CMK (cell line): ENCODE data around the gene FAM9B.
"Not testable (repeated sequence)": the region's sequence is repeated elsewhere in the genome, so short reads cannot be mapped to it uniquely, and the experiment has no call there.

Experiments used
- DNase-seq: peaks from one replicate; pipeline ENCODE4 v3.0.0-alpha.2; 2010; ENCODE audit warnings: low read depth

Gene FAM9B

DNA sequence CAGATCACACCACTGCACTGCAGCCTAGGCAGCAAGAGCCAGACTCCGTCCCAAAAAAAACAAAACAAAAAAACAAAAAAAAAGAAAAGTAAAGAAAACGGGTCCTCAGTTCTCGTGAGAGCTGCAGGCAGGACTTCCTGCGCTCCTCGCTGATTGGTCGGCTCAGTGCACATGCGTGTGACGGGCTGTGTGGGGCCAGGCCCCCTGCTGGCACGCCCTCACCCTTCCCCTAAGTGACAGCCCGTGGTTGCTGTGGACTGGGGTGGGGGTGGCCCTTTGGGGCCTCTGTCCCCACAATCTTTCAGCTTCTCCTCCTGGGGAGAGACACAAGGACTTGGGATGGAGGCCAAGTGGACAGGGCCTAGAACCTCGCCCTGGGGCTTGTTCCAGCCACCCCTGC, at the start of gene FAM9B:
TSS of gene FAM9B (minus strand) at position 139 of the 400 bp plus-strand sequence. CDS start 1,141 bp downstream, outside the sequence.
- no peak for DNase-seq

DNA sequence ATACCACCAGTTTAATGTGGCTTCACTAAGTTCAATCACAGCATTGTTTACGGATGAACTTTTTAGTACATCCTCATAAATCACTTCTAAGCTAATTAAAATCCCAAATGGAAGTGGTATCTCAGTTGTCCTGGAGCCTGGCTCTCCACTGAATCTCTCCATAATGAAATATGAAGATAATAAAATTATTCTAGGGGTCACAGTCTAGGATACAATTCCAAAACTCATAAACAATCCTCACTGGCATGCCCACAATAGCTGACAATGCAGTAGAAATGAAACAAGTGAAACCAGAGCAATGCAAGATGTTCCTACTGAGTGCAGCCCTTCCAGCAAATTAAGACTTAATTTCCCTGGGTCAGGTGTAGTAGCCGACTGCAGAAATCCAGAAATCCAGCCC, 47.3 kb upstream of the FAM9B start:
- no peak for DNase-seq

DNA sequence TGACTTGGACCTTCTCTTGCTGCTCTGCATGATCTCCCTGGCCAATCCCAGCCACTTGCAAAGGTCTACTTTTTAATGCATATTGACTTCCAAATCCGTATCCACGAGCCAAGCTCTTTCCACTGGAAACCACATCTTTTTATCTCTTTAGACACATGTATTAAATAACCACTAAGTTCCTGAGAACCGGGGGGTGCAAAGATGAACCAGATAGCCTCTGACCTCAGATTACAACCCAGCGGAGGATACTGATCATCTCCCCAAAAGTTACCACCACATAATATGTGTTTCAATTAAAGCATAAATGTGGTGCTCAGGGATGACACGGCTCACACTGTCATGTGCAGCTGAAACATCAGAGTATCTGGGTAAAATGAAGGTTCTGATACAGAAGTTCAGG, 40.4 kb upstream of the FAM9B start:
- no peak for DNase-seq

DNA sequence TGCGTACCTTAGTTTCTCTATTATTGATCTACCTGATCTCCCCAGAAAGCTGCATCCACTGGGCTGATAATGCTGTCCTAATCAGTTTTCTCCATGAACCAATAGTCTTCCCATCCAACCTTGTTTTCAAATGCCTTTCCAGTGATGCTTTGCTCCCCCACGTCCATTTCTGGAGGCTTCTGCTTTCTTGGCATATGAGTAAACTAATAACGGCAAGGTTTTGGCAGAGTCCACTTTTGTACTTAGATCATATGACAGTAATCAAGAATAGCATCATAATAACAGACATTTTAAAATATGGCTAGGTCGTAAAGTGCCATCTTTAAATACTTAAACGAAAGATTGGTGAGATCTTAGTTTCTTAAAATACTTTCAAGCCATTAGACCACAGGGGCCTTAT, 38.4 kb upstream of the FAM9B start:
- no peak for DNase-seq

DNA sequence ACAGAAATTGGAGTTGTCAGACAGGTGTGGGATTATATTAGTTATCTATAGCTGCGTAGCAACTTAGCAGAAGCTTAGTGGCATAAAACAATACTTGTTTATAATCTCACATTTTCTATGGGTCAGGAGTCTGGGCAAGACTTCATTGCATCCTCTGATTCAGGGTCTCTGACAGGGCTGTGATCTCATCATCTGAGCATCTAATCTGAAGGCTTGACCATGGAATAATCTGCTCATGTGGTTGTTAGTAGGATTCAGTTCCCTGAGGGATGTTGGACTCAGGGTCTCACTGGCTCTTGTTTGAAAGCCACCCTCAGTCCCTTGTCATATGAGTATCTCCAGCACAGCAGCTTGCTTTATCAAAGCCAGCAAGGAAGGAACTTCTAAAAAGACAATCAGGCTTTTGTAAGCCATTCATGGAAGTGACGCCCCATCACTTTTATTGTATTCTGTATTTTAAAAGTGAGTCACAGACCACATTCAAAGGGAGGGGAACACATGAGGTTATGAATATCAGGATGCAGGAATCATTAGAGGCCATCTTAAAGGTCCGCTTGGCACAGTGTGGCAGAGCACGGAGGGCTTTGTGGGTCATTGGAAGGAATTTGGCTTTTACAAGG, 37.2 kb upstream of the FAM9B start:
- DNase-seq, result no peak

DNA sequence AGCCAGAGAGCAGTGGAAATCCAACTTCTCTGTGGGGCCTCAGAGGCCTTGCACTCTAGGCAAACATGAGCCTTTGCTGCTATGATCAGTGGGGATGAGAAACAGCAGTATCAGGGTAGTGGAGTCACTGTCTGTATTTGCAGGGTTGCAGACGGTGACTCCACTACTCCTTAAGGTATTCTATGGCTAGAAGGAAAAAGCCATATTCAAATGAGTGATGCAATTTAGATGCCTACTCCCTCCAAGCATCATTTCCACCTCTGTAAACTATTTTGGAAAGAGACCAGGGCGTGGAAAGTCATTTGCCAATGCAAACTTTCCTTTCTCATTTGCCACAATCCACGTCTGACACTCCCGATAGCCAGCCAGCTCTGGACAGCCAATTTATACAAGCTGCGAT, 35.6 kb upstream of the FAM9B start:
- DNase-seq, result no peak

DNA sequence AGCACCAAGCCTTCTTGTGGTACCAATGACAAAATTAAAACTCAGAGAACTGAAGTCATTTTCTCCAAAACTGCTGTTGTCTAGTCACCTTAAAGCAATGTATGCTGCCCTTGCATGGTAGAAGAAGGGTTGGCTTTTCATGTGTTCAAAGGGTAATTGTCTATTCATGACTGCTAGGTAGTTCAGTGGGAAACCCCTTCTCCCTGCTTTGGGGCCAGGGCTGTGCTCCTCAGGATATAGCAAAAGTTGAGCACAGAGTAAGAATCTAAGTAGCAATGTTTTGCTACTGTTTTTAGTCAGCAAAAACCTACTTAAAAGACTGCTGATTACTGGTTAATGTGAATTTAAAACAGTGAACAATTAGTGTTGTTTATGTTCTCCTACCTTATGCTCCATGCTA, 30.8 kb upstream of the FAM9B start:
- no peak for DNase-seq

DNA sequence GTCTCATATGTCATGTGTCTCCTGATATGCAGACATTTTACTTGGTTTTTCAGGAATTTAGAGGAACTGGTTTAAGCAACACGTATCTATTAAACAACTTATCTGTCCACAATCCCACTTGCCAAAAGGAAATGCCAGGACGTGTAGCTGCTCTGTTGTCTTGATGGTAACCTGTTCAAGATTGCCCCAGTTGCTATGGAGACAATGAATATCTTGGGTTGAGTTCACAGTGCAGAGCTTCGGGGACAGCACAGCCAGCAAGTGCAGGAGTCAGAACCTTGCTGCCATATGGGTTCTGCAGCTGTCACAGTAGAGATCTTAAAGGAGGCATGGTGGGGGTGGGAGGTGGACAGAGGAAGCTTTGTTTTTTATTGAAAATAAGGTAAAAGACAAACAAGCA, 28.7 kb upstream of the FAM9B start:
- no peak for DNase-seq

DNA sequence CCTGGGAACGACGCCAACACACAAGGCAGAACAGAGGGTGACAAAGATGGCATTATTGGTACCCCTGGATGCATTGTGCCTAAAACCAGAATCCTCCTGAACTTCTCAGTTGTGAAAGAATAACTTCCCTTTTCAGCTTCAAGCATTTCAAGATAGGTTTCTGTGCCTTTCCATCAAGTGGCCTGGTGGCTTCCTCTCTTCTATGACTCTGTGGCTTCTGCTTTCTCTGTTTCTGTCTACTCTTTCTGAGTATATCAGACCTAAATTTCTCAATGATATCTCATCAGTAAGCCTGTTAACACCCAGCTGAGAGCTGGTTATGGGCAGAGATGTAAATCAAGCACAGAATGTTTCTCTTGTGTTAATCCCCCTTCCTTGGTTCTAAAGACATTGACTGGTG, 21.4 kb upstream of the FAM9B start:
- no peak for DNase-seq

DNA sequence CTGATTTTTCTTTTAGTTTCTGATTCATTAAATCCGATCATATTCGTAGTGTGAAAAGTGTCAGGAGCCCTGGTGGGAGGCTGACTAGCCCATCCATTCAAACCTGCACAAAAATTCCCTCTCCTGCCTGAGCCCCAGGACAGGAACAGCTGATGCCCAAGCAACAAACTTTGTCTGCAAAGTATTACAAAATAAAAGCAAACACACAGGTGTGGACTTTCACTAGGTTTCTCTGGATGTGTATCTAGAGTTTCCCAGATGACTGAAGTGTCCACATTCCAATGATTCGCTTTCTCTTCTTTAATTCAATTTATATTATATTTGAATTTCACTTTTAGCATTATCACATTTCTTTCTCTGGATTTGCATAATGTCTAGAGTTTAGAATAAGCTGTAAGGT, 18.2 kb upstream of the FAM9B start:
- no peak for DNase-seq

DNA sequence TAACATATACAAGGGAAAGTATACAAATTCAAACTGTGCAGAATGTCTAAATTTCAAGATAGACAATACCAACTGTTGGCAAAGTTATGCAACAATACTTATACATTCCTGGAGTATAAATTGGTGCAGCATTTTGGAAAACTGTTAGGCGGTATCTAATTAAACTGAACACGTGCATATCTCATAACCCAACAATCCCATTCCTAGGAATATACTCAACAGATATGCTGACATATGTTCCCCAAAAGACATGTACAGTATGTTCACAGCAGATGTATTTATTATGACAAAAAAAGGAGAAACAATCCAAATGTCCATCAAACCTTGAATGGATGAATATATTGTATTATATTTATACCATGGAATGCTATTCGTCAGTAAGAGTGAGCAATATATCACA, 16.4 kb upstream of the FAM9B start:
- DNase-seq, result no peak

DNA sequence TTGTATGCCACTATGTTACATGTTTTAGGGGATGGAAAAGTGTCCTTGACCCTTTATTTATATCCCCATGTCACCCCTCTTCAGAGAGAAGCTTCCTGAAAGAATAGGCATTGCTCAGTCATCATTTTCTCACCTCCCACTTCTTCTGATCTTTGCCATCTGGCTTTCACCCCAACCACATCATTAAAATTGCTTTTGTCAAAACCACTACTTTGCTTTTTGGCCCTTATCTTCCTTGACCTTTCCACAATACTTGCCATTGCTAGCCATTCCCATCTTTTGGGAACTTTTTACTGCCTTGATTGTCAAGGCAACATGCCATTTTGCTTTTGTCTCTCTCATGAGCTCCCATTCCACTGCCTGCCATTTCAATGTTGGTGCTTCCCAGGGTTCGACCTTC, 14.9 kb upstream of the FAM9B start:
- DNase-seq, result no peak

DNA sequence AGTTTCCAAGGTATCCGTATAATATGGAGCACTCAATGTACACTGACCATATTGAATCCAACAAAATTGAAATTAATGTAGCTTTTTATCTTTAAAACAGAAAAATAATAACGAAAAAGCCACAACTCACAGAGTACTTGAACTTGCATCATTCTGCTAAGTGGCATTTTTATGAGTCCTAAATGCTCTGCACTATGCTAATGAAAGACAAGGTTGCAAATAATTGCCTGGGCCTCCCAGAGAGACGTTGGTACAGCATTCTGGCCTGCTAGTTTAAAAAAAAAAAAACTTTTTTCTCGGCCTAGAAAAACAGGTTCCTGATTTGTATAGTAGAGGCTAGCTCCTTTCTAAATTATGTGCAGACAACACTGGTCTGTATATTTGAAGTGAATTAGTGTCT, 4.3 kb upstream of the FAM9B start:
- no peak for DNase-seq

DNA sequence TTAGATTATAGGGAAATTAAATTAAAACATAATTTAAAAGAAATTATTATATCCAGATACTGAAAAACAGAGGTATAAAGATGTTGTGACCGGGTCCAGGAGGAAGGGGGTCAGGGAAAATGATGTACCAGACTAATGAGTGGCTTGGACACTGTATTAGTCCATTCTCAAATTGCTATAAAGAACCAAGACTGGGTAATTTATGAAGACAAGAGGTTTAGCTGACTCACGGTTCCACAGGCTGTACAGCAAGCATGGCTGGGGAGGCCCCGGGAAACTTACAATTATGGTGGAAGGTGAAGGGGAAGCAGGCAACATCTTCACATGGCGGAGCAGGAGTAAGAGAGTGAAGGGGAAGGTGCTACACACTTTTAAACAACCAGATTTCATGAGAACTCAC, 3.4 kb upstream of the FAM9B start:
- no peak for DNase-seq

DNA sequence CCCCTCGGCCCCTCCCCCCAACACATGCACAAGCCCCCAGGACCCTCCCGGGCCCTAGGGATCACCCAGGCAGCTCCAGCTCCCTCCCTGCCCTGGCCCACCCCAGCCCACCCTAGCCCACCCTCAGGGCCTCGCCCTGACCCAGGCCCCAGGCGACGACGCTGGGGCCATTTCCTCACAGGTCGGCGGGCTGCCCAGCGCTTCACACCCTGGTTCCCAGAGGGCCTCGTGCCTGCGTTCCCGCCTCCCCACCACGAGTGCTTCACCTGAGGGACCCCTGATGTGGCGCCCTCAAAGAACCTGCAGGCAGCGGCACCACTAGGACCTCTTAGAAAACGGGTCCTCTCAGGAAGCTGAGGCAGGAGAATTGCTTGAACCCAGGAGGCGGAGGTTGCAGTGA, 341 bp downstream of the FAM9B start:
- no peak for DNase-seq

DNA sequence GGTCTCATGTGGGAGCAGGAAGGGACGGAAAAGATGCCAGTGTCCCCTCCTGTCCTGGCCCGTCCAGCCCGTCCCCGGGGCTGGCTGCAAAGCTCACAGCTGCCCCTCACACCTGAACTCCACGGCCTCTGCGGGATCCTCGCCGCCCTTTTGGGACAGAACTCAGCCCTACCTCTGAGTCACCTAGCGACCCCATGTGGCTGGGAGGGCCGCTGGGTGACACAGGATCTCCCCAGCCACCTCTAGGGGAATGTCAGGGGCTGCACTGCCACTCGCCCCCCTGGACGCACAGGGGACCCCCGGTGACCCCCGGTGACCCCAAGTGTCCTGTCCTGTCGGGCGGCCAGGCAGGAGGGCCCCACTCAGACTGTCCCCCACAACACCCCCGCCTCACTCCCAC, 748 bp downstream of the FAM9B start:
- DNase-seq, result no peak

DNA sequence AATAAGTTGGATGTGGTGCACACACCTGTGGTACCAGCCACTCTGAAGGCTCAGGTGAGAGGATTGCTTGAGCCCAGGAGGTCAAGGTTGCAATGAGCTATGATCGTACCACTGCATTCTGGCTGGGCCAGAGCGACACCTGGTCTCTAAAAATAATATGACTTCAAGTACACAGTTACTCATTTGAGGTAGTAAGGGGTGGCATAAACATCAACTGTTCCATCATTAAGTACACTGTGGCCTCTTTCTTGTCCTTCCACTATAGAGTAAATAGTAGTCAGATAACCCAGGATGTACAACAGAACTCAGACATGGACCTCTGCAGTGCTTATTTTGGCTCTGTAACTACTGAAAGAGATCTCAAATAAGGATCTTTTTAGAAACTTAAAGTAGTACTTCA, 10.6 kb downstream of the FAM9B start:
- DNase-seq, result no peak

DNA sequence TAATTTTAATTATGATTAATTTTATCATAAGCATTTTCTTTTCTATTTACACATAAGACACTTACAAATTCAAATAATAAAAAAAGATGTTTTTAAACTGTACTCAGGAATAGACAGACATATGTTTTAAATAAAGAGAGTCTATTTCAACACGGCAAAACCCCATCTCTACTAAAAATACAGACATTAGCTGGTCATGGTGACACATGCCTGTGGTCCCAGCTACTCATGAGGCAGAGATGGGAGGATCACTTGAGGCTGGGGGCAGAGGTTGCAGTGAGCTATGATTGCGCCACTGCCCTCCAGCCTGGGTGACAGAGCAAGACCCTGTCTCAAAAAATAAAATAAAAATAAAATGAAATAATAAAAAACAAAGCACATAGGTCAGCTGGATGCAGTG, 14.8 kb downstream of the FAM9B start:
- DNase-seq, result no peak

DNA sequence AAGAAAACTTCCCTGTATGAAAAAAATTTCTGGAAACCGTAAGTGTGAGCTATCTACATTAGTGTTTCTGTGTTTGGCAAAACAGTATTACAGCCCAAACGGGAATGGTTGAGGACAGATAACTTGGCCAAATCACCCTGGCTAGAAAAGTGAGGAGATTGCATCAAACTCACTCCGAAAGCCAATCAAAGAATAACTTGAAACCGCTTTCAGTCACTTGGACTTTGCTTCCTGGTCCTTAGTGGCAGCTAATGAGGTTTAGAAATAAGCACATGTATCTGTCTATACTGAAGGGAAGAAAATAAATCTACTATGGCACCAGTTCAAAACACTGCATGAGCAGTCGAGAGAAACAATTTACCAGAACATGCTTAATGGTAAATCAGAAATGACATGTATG, 15.6 kb downstream of the FAM9B start:
- DNase-seq, result not testable (repeated sequence)

DNA sequence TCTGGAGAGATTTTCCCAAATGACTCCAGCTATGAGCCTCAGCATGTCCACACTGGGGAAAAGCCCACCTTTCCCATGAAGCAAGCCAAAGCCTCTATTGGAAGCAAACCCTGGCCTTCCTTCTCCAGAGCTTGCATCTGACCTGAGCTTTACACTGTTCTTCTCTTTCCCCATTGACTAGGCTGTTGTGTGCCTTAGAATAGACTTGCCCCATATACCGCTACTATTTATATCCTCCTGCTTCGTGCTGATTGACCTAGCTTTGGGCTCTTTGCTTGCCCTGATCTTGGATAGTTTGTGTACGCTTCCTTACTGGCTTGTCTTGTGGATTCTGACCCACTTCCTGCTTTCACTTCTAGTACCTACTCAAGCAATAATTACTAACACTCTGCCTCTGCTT, 30.9 kb downstream of the FAM9B start:
- no peak for DNase-seq

DNA sequence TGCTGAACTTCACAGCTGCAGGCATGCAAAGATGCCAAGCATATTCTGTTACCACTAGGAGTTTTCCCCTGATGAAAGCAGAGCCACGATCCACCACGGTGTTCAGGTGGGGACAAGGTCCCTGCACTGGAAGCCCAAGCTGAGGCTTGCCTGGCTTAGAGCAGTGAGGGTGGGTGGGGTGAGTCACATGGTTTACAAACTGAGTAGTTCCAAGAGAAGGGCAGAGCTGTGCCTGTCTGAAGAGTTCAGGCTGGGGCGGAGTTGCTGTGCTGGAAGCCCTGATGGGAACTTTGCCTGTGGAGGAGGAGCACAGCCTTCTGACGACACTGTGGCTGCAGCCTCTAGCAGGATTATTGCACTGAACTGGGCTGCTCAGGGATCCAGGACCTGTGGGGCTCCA, 45.5 kb downstream of the FAM9B start:
- no peak for DNase-seq

DNA sequence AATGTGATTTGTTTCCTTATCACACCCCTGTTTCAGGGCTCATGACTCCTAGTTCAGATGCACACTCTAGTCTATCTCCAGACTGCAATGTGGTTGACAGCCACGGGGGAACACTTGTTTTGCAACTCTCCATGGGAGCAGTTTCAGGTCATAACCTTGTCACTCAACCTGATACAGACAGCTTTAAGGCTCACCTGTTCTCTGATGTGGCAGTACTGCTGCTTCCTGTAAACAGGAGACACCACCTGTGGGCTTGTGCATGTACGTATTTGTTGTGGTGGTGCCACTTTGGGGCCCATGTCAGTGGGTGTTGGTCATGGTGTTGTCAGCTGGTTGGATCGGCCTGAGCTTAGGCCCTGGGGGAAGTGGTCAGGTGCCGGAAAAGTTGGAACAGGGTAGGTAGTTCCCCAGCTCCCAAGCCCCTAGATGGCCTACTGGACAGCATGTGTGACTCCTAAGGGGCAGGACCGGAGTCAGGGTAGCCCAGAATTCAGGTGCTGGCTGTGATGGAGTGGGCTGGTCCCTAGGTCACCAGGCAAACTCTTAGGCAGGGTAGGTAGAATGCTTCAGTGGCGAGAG, 46.2 kb downstream of the FAM9B start:
- no peak for DNase-seq

DNA sequence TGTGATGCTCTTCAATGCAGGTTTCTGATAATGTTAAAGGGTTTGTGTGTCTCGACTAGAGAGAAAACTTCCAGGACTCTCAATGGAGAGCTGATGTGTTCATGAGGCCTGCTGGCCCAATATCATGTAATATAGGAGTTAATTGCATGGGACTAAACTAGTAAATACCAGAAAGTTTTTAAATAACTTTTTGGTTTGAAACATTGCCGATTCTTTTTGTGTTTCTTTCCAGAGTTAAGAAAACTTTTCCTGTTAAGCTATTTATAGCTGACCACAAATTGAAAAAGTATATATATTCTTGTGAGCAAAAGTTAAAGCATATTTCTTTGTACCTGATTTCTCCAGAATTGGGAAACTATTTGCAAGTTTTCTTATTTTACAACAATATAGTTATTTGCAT, 49.7 kb downstream of the FAM9B start:
- no peak for DNase-seq

DNA sequence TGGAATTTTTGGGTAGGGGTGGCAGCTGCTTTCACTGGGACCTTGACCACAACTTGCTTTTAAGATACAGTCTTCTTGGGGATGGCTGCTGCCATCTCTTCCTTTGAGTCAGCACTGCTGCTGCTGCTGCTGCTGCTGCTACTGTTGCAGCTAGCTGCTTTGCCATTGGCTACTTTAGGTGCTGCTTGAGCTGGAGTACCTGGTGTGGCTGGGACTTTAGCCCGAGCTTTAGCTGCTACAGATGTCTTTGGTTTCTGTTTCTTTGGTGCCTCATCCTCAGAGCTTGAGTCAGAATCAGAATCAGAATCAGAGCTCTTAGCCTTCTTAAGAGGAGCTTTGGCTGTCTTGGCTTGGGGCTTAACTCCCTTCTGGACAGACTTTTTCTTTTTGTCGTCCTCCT, 52.2 kb downstream of the FAM9B start:
- DNase-seq, result no peak

DNA sequence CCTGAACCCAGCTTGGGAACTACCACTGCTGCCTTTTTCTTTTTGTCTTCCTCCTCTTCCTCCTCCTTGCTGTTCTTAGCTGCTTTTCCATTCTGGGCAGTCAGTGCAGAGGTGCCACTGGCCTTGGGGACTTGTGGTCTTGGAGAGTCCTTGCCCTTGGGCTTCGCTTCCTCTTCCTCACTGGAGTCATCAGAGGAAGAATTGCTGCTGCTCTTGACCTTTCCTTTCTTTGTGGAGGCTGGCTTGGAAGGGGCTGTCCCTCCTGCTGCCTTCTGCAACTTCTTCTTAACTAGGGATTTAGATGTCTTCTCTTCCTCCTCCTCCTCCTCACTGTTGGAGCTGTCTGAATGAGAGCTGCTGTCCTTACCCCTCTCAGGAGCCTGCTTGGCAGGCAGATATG, 53.2 kb downstream of the FAM9B start:
- no peak for DNase-seq
